GM12865 (cell line): ENCODE results near the gene WDR36.

Experiments used
- DNase-seq: peaks from one replicate; pipeline ENCODE4 v3.0.0; 2010; ENCODE audit warnings: low read depth
- H3K4me3 ChIP-seq: 2 replicates; pipeline ENCODE4 v1.5.1; 2011; ENCODE audit warnings: mild to moderate bottlenecking, low read depth, low read length, control low read depth
- TF ChIP-seq, protein P1 (sequence below): IDR thresholded peaks from 2 replicates; pipeline ENCODE4 v1.5.1; 2011; ENCODE audit warnings: low read length, control low read depth, low read depth, inconsistent platforms; ENCODE audit not compliant: insufficient read depth; ENCODE audit errors: missing control alignments

WDR36 gene

DNA sequence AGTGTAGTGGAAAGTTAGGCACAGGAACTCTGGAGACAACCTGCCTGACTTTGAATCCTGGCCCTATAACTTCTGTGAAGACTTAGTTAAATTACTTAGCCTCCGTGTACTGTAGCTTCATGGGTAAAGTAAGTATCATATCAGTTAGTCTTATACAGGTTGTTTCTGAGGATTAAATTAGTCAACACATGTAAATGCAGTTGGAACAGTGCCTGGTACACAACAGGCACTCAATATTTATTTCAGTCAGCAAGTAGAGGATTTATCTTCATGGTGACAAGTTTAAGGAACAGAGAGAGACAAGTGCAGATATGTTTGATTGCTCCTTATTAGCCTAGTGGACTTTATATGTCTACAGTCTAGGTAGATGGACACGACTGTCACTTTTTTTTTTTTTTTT lies 17.9 kb upstream of the WDR36 start:
- TF ChIP-seq, protein P1, sequence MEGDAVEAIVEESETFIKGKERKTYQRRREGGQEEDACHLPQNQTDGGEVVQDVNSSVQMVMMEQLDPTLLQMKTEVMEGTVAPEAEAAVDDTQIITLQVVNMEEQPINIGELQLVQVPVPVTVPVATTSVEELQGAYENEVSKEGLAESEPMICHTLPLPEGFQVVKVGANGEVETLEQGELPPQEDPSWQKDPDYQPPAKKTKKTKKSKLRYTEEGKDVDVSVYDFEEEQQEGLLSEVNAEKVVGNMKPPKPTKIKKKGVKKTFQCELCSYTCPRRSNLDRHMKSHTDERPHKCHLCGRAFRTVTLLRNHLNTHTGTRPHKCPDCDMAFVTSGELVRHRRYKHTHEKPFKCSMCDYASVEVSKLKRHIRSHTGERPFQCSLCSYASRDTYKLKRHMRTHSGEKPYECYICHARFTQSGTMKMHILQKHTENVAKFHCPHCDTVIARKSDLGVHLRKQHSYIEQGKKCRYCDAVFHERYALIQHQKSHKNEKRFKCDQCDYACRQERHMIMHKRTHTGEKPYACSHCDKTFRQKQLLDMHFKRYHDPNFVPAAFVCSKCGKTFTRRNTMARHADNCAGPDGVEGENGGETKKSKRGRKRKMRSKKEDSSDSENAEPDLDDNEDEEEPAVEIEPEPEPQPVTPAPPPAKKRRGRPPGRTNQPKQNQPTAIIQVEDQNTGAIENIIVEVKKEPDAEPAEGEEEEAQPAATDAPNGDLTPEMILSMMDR, result no peak
- no peak for DNase-seq
- H3K4me3 ChIP-seq, result no peak overlapping the region

DNA sequence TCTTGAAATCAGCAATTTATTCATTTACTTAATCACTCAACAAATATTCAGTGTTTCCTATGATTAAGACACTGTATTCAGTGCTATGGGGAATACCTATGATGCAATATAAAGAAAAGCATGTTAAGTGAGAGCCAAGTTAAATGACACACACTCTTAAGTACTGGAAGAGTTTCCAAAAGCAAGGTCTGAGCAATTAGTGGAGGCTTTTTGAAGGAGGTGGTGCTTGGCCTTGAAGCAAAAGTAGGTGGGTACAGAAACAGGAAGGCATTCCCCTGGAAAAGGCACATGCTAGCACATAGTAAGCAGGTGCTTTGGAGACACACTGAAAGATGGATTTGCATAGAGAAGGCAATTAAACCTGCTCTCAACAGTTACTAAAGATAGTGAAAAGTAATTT lies 16.6 kb upstream of the WDR36 start:
- H3K4me3 ChIP-seq, result no peak overlapping the region
- no peak for DNase-seq
- TF ChIP-seq, protein P1, result no peak

DNA sequence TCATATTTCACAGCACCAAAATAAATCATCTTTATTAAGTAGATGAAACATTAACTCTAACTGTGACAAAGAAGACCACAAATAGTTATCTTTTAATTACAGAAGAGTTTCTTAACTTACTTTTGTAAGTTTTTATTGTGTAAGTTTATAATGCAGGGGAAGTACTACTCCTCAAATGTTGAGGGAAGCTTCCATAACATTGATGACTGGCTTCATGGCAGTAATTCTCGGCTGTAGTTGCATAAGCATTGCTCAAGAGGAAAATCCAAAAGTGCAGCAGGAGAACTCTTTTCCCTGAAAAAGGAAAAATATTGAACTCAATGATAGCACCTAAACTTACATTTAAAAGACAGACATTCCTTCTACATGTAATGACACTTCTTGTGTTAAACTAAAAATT lies 16.1 kb upstream of the WDR36 start:
- no peak for DNase-seq
- H3K4me3 ChIP-seq, result no peak overlapping the region
- TF ChIP-seq, protein P1, result no peak

- H3K4me3 ChIP-seq, result no peak overlapping the region
- TF ChIP-seq, protein P1, result no peak
- no peak for DNase-seq
Observed at GRCh38 chr5:111077678-111078077, 14.5 kb upstream of the WDR36 start.

- TF ChIP-seq, protein P1, result no peak
- DNase-seq, result no peak
- no peak overlapping the region for H3K4me3 ChIP-seq
Observed at GRCh38 chr5:111079846-111080245, 12.3 kb upstream of the WDR36 start.

GRCh38 chr5:111083323-111083722 lies 8.8 kb upstream of the WDR36 start:
- H3K4me3 ChIP-seq, result no peak overlapping the region
- DNase-seq, result no peak
- TF ChIP-seq, protein P1, result no peak

GRCh38 chr5:111095982-111096381 lies 3.8 kb downstream of the WDR36 start:
- DNase-seq, result no peak
- no peak overlapping the region for H3K4me3 ChIP-seq
- TF ChIP-seq, protein P1, result no peak
